Skeletal muscle tissue (tissue), 4 donors: Measurements from ENCODE around the gene BAZ1A. TPM values are rescaled to one million over a fixed set of nuclear protein-coding genes. Genes with fewer than 3 reads are reported as not detected.

Experiments used
- H3K27ac ChIP-seq: one replicate; pipeline ENCODE4 v1.7.0; 2013; ENCODE audit warnings: mild to moderate bottlenecking, low read depth, low read length, inconsistent platforms
- H3K27me3 ChIP-seq, 3 donors: one replicate each; pipeline ENCODE4 v1.7.0; 2013; ENCODE audit warnings: low read length in 3 of 3; ENCODE audit not compliant: control insufficient read depth in 3 of 3, insufficient read depth in 3 of 3
- H3K36me3 ChIP-seq, 3 donors: one replicate each; pipeline ENCODE4 v1.7.0; 2013; ENCODE audit warnings: low read length in 3 of 3; ENCODE audit not compliant: control insufficient read depth in 3 of 3, insufficient read depth in 3 of 3
- H3K4me1 ChIP-seq, 3 donors: one replicate each; pipeline ENCODE4 v1.7.0; 2013; ENCODE audit warnings: low read length in 3 of 3, mild to moderate bottlenecking in 3 of 3; ENCODE audit not compliant: control insufficient read depth in 3 of 3, insufficient read depth in 3 of 3
- H3K4me3 ChIP-seq, 3 donors: one replicate each; pipeline ENCODE4 v1.7.0; 2013; ENCODE audit warnings: low read length in 3 of 3
- H3K9ac ChIP-seq, 3 donors: one replicate each; pipeline ENCODE4 v1.7.0; 2013; ENCODE audit warnings: low read length in 3 of 3, mild to moderate bottlenecking in 3 of 3, moderate library complexity in 2 of 3, low read depth in 1 of 3
- H3K9me3 ChIP-seq, 3 donors: one replicate each; pipeline ENCODE4 v1.7.0; 2013; ENCODE audit warnings: low read length in 3 of 3; ENCODE audit not compliant: control insufficient read depth in 3 of 3
- total RNA-seq: library from RNA; depleted of rRNA; stranded (reverse); fragments of >200 nt; gene quantifications from one replicate; pipeline ENCODE4 v1.2.3, GENCODE V29; 2014
- donor health status: Osteomylitis.

The BAZ1A gene, protein sequence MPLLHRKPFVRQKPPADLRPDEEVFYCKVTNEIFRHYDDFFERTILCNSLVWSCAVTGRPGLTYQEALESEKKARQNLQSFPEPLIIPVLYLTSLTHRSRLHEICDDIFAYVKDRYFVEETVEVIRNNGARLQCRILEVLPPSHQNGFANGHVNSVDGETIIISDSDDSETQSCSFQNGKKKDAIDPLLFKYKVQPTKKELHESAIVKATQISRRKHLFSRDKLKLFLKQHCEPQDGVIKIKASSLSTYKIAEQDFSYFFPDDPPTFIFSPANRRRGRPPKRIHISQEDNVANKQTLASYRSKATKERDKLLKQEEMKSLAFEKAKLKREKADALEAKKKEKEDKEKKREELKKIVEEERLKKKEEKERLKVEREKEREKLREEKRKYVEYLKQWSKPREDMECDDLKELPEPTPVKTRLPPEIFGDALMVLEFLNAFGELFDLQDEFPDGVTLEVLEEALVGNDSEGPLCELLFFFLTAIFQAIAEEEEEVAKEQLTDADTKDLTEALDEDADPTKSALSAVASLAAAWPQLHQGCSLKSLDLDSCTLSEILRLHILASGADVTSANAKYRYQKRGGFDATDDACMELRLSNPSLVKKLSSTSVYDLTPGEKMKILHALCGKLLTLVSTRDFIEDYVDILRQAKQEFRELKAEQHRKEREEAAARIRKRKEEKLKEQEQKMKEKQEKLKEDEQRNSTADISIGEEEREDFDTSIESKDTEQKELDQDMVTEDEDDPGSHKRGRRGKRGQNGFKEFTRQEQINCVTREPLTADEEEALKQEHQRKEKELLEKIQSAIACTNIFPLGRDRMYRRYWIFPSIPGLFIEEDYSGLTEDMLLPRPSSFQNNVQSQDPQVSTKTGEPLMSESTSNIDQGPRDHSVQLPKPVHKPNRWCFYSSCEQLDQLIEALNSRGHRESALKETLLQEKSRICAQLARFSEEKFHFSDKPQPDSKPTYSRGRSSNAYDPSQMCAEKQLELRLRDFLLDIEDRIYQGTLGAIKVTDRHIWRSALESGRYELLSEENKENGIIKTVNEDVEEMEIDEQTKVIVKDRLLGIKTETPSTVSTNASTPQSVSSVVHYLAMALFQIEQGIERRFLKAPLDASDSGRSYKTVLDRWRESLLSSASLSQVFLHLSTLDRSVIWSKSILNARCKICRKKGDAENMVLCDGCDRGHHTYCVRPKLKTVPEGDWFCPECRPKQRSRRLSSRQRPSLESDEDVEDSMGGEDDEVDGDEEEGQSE (N-terminal part only)
- total RNA-seq = 19.3 TPM

DNA sequence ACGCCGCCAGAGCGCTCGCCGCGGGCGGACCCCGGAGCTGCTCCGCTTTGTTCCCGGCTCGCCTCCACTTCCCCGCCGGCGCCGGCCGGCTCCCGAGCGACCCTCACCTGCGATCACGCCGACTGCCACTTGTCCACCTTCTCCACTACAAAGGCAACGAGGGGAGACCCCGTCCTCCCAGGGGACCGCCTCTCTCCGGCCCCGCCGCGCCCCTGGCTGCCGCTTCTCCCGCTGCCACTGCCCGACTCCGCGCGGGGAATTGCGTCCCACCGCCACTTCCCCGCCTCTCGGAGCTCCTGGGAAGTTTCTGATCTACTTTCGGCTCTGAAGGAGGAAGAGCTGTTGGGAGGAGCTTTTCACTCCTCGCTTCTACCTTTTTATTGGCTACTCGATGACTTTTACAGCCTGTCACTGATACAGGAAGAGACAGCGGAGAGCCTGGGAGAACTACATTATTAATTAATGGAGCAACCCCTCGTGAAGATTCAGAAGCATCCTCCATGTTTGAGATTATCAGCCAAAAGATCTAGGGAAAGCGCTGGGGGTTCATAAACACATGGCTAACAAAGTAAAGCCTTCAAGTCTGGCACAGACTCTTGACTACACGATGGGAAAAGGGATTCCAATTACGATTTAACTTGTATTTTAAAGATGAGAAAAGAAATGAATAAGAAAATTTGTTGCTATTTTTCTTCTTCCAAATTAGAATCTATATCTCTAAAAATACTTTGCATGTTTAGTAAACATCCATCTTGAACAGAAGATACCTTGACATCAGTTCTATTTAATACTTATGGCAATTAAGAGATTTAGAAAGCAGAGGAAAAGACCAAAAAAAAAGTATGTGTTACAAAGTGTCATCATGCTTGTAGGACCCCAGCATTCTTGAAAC, at the start of gene BAZ1A:
Gene BAZ1A (minus strand): TSS at position 330 of the 892 bp plus-strand sequence. CDS start 756 bp downstream, outside the sequence.
- Histone ChIP-seq H3K36me3 (no peaks in the 10 kb centered on the region), H3K27me3 (no peaks in the 10 kb centered on the region), H3K9me3 (no peaks in the 10 kb centered on the region), H3K4me3 (peak within 1 kb of the TSS; percentile 88 to 92 (median 89)), H3K4me1 (peaks cover 5 to 6% (median 5%) of the 10 kb centered on the region in 3 donors), H3K27ac (peak within 1 kb of the TSS; percentile 99), H3K9ac (peak within 1 kb of the TSS; percentile 93 to 98 (median 95))

DNA sequence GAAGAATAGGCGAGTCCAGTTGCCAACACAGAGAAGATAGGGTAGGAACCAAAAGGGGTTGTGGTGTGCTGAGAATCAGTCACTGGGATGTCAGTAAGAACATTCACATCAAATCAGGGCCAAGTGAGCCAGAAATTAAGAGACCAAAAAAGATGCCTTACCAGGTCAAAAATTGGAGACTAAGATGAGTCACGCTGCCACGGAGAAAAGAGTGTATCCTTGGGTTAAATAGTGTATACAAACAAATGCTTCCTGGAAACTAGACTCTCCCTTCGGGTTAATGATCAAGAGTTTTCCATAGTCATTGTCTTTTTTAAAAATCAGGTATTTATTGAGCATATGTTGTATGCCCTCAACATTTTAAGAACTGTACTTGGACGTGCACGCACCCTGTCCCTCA, 45.2 kb upstream of the BAZ1A start:
- H3K4me1 ChIP-seq = no peaks in the 10 kb centered on the region
- H3K9me3 ChIP-seq = no peaks in the 10 kb centered on the region
- no peaks in the 10 kb centered on the region for H3K36me3 ChIP-seq
- no peak overlapping the region for H3K27ac ChIP-seq
- H3K9ac ChIP-seq = no peak overlapping the region
- no peaks in the 10 kb centered on the region for H3K27me3 ChIP-seq
- no peak overlapping the region for H3K4me3 ChIP-seq

DNA sequence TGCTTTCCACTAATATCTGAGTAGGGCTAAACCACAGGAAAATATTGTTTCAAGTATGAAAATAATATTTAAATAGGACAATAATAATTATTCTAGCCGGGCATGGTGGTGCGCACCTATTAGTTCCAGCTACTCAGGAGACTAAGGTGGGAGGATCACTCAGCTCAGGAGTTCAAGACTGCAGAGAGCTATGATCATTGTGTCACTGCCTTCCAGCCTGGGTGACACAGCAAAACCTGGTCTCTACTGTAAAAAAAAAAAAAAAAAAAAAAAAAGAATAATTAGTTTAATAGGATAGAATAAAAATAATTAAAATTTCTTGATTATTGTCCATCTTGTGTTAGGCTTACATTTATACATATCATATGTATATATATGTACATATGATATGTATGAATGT, 38.5 kb upstream of the BAZ1A start:
- Histone ChIP-seq H3K4me1 (no peaks in the 10 kb centered on the region), H3K36me3 (no peaks in the 10 kb centered on the region), H3K9ac (no peak overlapping the region), H3K9me3 (no peaks in the 10 kb centered on the region), H3K4me3 (no peak overlapping the region), H3K27ac (no peak overlapping the region), H3K27me3 (no peaks in the 10 kb centered on the region)

DNA sequence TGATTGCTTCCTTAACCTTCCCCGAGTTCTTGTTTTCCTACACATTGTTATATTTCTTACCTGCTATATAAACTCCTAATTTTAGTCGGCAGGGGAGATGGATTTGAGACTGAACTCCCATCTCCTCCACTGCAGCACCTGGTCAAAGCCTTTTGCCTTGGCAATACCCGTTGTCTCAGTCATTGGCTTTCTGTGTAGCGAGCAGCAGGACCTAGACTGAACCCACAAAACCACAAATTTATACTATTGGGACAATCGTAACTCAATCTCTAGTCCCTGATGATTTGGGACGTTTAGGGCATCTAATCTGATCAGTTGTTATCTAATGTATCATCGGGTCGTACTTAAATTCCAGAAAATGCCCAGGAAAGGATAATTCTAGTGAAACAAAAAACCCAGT, 37.8 kb upstream of the BAZ1A start:
- Histone ChIP-seq H3K36me3 (no peaks in the 10 kb centered on the region), H3K9me3 (no peaks in the 10 kb centered on the region), H3K27ac (no peak overlapping the region), H3K4me3 (no peak overlapping the region), H3K4me1 (no peaks in the 10 kb centered on the region), H3K9ac (no peak overlapping the region), H3K27me3 (no peaks in the 10 kb centered on the region)

DNA sequence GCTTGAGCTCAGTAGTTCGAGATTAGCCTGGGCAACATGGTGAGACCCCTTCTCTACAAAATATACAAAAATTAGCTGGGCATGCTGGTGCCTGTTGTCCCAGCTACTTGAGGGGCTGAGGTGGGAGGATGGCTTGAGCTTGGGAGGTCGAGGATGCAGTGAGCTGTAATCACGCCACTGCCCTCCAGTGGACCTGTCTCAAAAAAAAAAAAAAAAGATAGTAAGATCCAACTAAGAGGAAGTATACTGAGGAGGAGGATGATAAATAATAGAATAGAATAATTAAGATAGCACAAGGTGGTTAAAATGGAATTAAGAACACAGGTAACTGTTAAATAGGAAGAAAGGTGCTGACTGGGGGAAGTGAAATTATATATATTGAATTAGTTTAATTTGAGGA, 37.0 kb upstream of the BAZ1A start:
- H3K36me3 ChIP-seq = no peaks in the 10 kb centered on the region
- no peak overlapping the region for H3K4me3 ChIP-seq
- H3K9me3 ChIP-seq = no peaks in the 10 kb centered on the region
- H3K9ac ChIP-seq = no peak overlapping the region
- H3K27me3 ChIP-seq = no peaks in the 10 kb centered on the region
- H3K4me1 ChIP-seq = no peaks in the 10 kb centered on the region
- no peak overlapping the region for H3K27ac ChIP-seq

DNA sequence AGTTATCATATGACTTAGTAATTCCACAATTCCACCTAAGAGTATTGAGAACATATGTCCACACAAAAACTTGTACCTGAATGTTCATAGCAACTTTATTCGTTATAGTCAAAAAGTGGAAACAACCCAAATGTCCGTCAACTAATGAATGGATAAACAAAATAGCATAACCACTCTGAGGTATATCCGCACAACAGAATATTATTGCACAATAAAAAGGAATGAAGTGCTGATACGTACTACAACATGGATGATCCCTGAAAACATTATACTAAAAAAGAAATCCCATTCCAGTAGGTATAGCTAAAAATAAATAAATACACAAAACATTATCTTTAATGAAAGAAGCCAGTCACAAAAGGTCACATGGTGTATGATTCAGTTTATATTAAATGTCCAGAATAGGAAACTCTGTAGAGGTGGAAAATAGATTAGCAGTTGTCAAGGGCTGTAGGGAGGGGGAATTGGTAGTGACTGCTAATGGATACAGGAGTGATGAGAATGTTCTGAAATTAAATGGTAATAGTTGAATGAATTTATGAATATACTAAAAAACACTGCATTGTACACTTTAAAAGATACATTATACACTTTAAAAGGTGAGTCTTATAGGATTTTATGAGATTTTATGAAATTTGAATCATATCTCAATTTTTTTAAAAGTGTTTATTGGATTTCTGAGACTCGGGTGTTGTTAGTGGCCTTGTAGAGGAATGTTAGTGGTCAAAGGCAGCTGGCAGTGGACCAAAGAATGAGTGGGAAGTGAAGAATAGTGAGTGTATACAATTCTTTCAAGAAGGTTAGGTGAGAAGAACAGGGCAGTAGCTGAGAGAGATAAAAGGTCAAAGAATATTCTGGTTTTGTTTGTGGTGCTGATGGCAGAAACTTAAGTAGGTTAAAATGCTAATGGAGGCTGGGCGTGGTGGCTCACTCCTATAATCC, 36.3 kb upstream of the BAZ1A start:
- Histone ChIP-seq H3K9ac (no peak overlapping the region), H3K9me3 (no peaks in the 10 kb centered on the region), H3K27me3 (no peaks in the 10 kb centered on the region), H3K4me3 (no peak overlapping the region), H3K4me1 (no peaks in the 10 kb centered on the region), H3K36me3 (no peaks in the 10 kb centered on the region), H3K27ac (no peak overlapping the region)

DNA sequence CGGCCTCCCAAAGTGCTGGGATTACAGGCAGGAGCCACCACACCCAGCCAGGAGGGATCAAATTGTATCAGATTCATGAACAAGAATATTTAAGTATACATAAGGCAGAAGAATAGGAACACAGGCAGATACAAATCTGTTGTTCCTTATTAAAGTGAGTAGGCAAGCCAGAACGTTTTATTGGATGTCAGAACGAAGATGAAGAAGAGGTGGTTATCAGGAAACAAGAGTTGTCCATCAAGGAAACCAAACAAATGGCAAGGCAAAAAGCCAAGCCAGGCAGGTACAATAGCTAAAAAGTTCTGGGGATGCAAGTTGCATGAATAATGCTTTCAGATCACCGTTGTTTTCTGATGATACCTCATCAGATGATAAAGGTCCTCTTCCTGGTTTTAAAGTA, 31.1 kb upstream of the BAZ1A start:
- Histone ChIP-seq H3K9ac (no peak overlapping the region), H3K36me3 (no peaks in the 10 kb centered on the region), H3K27ac (no peak overlapping the region), H3K9me3 (no peaks in the 10 kb centered on the region), H3K4me1 (no peaks in the 10 kb centered on the region), H3K4me3 (no peak overlapping the region), H3K27me3 (no peaks in the 10 kb centered on the region)

DNA sequence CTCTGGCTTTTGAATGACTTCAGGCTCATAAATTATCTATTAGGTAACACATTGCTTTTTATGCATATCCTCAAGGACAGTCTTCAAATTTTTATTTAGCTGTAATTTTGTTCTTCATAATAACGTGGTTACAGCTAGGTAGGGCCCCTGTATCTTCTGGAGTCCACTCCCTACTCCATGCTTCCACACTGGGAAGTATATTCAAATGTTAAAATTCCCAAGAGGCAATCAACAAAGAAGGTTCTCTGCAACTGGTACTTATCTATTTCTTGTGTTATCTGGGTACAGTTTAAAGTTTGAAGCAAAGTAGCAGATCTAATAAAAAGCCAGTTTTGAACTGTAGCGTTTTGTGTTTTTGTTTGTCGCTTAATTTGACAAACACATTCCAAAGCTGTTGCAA, 20.1 kb upstream of the BAZ1A start:
- Histone ChIP-seq H3K27me3 (no peaks in the 10 kb centered on the region), H3K9ac (no peak overlapping the region), H3K27ac (no peak overlapping the region), H3K4me3 (no peak overlapping the region), H3K36me3 (no peaks in the 10 kb centered on the region), H3K9me3 (no peaks in the 10 kb centered on the region), H3K4me1 (no peaks in the 10 kb centered on the region)
